ENCODE results near the gene UMODL1. TPM values are rescaled to one million over a fixed set of nuclear protein-coding genes. Genes with fewer than 3 reads are reported as not detected.

The UMODL1 gene
- total and polyA plus RNA-seq, 2 of the 13 experiments (the other 11 are each of a cell fraction or from before 2014, with no cell fraction given) = not detected

DNA sequence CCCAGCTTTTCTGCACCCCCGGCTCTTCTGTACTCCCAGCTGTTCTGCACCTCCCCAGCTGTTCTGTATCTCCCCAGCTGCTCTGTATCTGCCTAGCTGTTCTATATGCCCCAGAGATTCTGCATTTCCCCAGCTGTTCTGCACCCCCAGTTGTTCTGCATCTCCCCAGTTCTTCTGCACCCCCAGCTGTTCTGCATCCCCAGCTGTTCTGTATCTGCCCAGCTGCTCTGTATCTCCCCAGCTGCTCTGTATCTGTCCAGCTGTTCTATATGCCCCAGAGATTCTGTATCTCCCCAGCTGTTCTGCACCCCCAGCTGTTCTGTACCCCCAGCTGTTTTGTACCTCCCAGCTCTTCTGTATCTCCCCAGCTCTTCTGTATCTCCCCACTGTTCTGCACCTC, 41.1 kb downstream of the UMODL1 start:
- 0% methylated on average over 1 of the region's 1 CpG for WGBS (ENCODE audit: low lambda C conversion rate)
- CTCF ChIA-PET (ENCODE audit: low intra/inter-chr PET ratio, low total read pairs) = no interaction called here

More for the DNA sequence above, 41.1 kb downstream of the UMODL1 start:
- no TSS peak for BruUV-seq (replicated peaks)
- Histone ChIP-seq H2AFZ (ENCODE audit: low read length) (no peak overlapping the region), H3K9me3 (ENCODE audit: low read length) (no peaks in the 10 kb centered on the region), H3K27me3 (ENCODE audit: control insufficient read depth in 1 of 2, insufficient read depth in 2 of 2, low read length in 2 of 2) (peaks cover 0 to 44% of the 10 kb centered on the region in 2 experiments), H3K4me3 (replicated peaks in 1 of 3; ENCODE audit: insufficient read depth in 1 of 3, low read depth in 2 of 3, low read length in 3 of 3) (no peak overlapping the region), H3K79me2 (ENCODE audit: insufficient read depth, low read length) (no peaks in the 10 kb centered on the region), H3K27ac (ENCODE audit: extremely low read length, insufficient read depth, low read length) (no peak overlapping the region), H3K36me3 (replicated peaks in 1 of 2; ENCODE audit: control insufficient read depth in 1 of 2, insufficient read depth in 2 of 2, low read length in 2 of 2) (no peaks in the 10 kb centered on the region), H3K4me1 (ENCODE audit: insufficient read depth, low read length) (peaks cover 15% of the 10 kb centered on the region), H3K4me2 (ENCODE audit: low read depth, low read length) (no peak overlapping the region), H4K20me1 (ENCODE audit: insufficient read depth, low read length) (no peaks in the 10 kb centered on the region), H3K9ac (ENCODE audit: insufficient read depth, low read depth, low read length) (no peak overlapping the region)
- DNase-seq (ENCODE audit: low spot score) (no peak), FAIRE-seq (no peak), ATAC-seq (no peak)
- intact Hi-C loops (cut with micrococcal nuclease; ENCODE audit: unreplicated experiment) = loop anchor here (10.0 kb wide), 1 partner anchor 497 kb away; no protein-coding TSS in a partner anchor
- POLR2A ChIA-PET = no interaction called here
- in situ Hi-C loops (cut with HindIII; ENCODE audit: extremely low pct_ligation_motif_present, low pct_unique_long_range_greater_than_20kb) = loop anchor here (10.0 to 25.0 kb wide), 2 partner anchors 157 to 500 kb away; partner anchors contain the start of gene C2CD2
- TF ChIP-seq RORA (CRISPR knock-in tag; IDR thresholded peaks at IDR 0.05) (no peak), XBP1 (CRISPR knock-in tag; IDR thresholded peaks at IDR 0.05) (no peak), RFXAP (CRISPR knock-in tag; IDR thresholded peaks at IDR 0.05; ENCODE audit: borderline replicate concordance) (no peak), ATF2 (CRISPR knock-in tag; IDR thresholded peaks at IDR 0.05) (no peak), MBD4 (IDR thresholded peaks at IDR 0.05; ENCODE audit: borderline replicate concordance, low read length) (no peak), ZNF598 (CRISPR knock-in tag; IDR thresholded peaks at IDR 0.05; ENCODE audit: borderline replicate concordance) (no peak), HNRNPL (IDR thresholded peaks at IDR 0.05; ENCODE audit: low read depth, low read length) (no peak), ZNF644 (CRISPR knock-in tag; IDR thresholded peaks at IDR 0.05; ENCODE audit: low read depth) (no peak), ZBTB14 (CRISPR knock-in tag; IDR thresholded peaks at IDR 0.05) (no peak), RFX3 (CRISPR knock-in tag; IDR thresholded peaks at IDR 0.05) (no peak), RNF2 (conservative IDR thresholded peaks at IDR 0.05; ENCODE audit: low read depth) (no peak), NRL (CRISPR knock-in tag; IDR thresholded peaks at IDR 0.05; ENCODE audit: borderline replicate concordance) (no peak), SMAD9 (CRISPR knock-in tag; IDR thresholded peaks at IDR 0.05) (no peak)
- TF ChIP-seq, protein P1, sequence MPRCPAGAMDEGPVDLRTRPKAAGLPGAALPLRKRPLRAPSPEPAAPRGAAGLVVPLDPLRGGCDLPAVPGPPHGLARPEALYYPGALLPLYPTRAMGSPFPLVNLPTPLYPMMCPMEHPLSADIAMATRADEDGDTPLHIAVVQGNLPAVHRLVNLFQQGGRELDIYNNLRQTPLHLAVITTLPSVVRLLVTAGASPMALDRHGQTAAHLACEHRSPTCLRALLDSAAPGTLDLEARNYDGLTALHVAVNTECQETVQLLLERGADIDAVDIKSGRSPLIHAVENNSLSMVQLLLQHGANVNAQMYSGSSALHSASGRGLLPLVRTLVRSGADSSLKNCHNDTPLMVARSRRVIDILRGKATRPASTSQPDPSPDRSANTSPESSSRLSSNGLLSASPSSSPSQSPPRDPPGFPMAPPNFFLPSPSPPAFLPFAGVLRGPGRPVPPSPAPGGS (CRISPR knock-in tag; IDR thresholded peaks at IDR 0.05) = no peak
- TF ChIP-seq, protein P2, sequence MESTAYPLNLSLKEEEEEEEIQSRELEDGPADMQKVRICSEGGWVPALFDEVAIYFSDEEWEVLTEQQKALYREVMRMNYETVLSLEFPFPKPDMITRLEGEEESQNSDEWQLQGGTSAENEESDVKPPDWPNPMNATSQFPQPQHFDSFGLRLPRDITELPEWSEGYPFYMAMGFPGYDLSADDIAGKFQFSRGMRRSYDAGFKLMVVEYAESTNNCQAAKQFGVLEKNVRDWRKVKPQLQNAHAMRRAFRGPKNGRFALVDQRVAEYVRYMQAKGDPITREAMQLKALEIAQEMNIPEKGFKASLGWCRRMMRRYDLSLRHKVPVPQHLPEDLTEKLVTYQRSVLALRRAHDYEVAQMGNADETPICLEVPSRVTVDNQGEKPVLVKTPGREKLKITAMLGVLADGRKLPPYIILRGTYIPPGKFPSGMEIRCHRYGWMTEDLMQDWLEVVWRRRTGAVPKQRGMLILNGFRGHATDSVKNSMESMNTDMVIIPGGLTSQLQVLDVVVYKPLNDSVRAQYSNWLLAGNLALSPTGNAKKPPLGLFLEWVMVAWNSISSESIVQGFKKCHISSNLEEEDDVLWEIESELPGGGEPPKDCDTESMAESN (CRISPR knock-in tag; conservative IDR thresholded peaks at IDR 0.05) = no peak
- TF ChIP-seq, protein P3, sequence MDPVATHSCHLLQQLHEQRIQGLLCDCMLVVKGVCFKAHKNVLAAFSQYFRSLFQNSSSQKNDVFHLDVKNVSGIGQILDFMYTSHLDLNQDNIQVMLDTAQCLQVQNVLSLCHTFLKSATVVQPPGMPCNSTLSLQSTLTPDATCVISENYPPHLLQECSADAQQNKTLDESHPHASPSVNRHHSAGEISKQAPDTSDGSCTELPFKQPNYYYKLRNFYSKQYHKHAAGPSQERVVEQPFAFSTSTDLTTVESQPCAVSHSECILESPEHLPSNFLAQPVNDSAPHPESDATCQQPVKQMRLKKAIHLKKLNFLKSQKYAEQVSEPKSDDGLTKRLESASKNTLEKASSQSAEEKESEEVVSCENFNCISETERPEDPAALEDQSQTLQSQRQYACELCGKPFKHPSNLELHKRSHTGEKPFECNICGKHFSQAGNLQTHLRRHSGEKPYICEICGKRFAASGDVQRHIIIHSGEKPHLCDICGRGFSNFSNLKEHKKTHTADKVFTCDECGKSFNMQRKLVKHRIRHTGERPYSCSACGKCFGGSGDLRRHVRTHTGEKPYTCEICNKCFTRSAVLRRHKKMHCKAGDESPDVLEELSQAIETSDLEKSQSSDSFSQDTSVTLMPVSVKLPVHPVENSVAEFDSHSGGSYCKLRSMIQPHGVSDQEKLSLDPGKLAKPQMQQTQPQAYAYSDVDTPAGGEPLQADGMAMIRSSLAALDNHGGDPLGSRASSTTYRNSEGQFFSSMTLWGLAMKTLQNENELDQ (CRISPR knock-in tag; IDR thresholded peaks at IDR 0.05; ENCODE audit: borderline replicate concordance) = no peak
